ENCODE measurements around the gene SNAPC4.

GRCh38 chr9:136437430-136437829 lies 37.5 kb upstream of the SNAPC4 start:
- TF ChIP-seq, protein P1, sequence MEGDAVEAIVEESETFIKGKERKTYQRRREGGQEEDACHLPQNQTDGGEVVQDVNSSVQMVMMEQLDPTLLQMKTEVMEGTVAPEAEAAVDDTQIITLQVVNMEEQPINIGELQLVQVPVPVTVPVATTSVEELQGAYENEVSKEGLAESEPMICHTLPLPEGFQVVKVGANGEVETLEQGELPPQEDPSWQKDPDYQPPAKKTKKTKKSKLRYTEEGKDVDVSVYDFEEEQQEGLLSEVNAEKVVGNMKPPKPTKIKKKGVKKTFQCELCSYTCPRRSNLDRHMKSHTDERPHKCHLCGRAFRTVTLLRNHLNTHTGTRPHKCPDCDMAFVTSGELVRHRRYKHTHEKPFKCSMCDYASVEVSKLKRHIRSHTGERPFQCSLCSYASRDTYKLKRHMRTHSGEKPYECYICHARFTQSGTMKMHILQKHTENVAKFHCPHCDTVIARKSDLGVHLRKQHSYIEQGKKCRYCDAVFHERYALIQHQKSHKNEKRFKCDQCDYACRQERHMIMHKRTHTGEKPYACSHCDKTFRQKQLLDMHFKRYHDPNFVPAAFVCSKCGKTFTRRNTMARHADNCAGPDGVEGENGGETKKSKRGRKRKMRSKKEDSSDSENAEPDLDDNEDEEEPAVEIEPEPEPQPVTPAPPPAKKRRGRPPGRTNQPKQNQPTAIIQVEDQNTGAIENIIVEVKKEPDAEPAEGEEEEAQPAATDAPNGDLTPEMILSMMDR (IDR thresholded peaks at IDR 0.05; ENCODE audit: low read depth, low read length, poor library complexity, severe bottlenecking) = no peak
- TF ChIP-seq EZH2phosphoT487 (IDR thresholded peaks at IDR 0.05; ENCODE audit: borderline replicate concordance, low read length) = no peak

Data from DOHH2 (cell line).